Cardiac fibroblast (primary cell): Measurements from ENCODE around the gene PRSS38.

Experiments
- DNase-seq, 2 donors: peaks; one replicate each; pipeline versions ENCODE4 v3.0.0 to v3.0.0-alpha.2; 2010; ENCODE audit warnings: low read depth in 2 of 2
- H3K4me3 ChIP-seq, 2 donors: replicated peaks in 1 of 2; 1 replicate in 1 of 2; 2 replicates in 1 of 2; pipeline ENCODE4 v1.5.1; 2011; ENCODE audit warnings: low read depth in 2 of 2, low read length in 2 of 2, mild to moderate bottlenecking in 2 of 2, moderate library complexity in 1 of 2
- CTCF ChIP-seq: IDR thresholded peaks from one replicate; pipeline ENCODE4 v1.5.1; 2011; ENCODE audit warnings: low read depth, mild to moderate bottlenecking, low read length, inconsistent platforms

PRSS38 gene

GRCh38 chr1:227789084-227790033 lies 26.1 kb upstream of the PRSS38 start:
- peak; percentile 8 for TF ChIP-seq CTCF
- H3K4me3 ChIP-seq, result no peak overlapping the region
- DNase-seq, result no peak

GRCh38 chr1:227790034-227790400 lies 25.5 kb upstream of the PRSS38 start:
- H3K4me3 ChIP-seq, result no peak overlapping the region
- DNase-seq, result no peak
- TF ChIP-seq CTCF, result no peak

GRCh38 chr1:227790868-227791267 lies 24.6 kb upstream of the PRSS38 start:
- H3K4me3 ChIP-seq, result no peak overlapping the region
- no peak for DNase-seq
- TF ChIP-seq CTCF, result no peak

- no peak for DNase-seq
- TF ChIP-seq CTCF, result no peak
- H3K4me3 ChIP-seq, result no peak overlapping the region
Measured at GRCh38 chr1:227791425-227792143, 23.9 kb upstream of the PRSS38 start.

GRCh38 chr1:227792216-227793078 lies 23.0 kb upstream of the PRSS38 start:
- no peak for TF ChIP-seq CTCF
- H3K4me3 ChIP-seq, result no peak overlapping the region
- no peak for DNase-seq
